ENCODE measurements around the gene RAB7A. TPM values are rescaled to one million over a fixed set of nuclear protein-coding genes. Genes with fewer than 3 reads are reported as not detected.
A peak's percentile ranks its signal among the peaks of the same experiment; 100 is the strongest.
"Not testable (repeated sequence)": the region's sequence is repeated elsewhere in the genome, so short reads cannot be mapped to it uniquely, and the experiment has no call there.

RAB7A gene
- total and polyA plus RNA-seq, 11 donors = 143 to 343 (median 253) TPM

GRCh38 chr3:128712848-128713247 lies 13.1 kb upstream of the RAB7A start:
- no peak for TF ChIP-seq CTCF (IDR thresholded peaks at IDR 0.05)
- TF ChIP-seq POLR2A (IDR thresholded peaks at IDR 0.05) = no peak
- no peak for DNase-seq
- Histone ChIP-seq H3K27me3 (no peaks in the 10 kb centered on the region), H3K27ac (no peak overlapping the region), H3K4me3 (no peak overlapping the region), H3K4me1 (peaks cover 0 to 8% (median 0%) of the 10 kb centered on the region in 12 donors), H3K9me3 (no peaks in the 10 kb centered on the region), H3K36me3 (no peaks in the 10 kb centered on the region)
- ATAC-seq = no peak
- intact Hi-C loops (cut with DNase I) = no loop called here
- 78 to 82% (median 79%) methylated on average over 4 of the region's 4 CpGs for WGBS, 4 donors

- Histone ChIP-seq H3K36me3 (no peaks in the 10 kb centered on the region), H3K27ac (no peak overlapping the region), H3K4me3 (no peak overlapping the region), H3K4me1 (peaks cover 0 to 13% (median 0%) of the 10 kb centered on the region in 12 donors), H3K9me3 (no peaks in the 10 kb centered on the region), H3K27me3 (no peaks in the 10 kb centered on the region)
- 78 to 92% (median 82%) methylated on average over 3 of the region's 3 CpGs for WGBS, 4 donors
- TF ChIP-seq POLR2A (IDR thresholded peaks at IDR 0.05) (no peak), CTCF (IDR thresholded peaks at IDR 0.05) (no peak)
- DNase-seq = peak in 1 of 5 donors; percentile 18
- intact Hi-C loops (cut with DNase I) = no loop called here
- ATAC-seq = peak in 3 of 4 donors; percentile 43 to 80 (median 68)
Observed at GRCh38 chr3:128714887-128715491, 11.0 kb upstream of the RAB7A start.

GRCh38 chr3:128718892-128719291 lies 7.1 kb upstream of the RAB7A start:
- H3K4me3 ChIP-seq; ATAC-seq; H3K27me3 ChIP-seq; H3K27ac ChIP-seq; intact Hi-C loops (cut with DNase I); H3K9me3 ChIP-seq; DNase-seq; H3K36me3 ChIP-seq: not testable (repeated sequence)
- peaks cover 0 to 13% (median 0%) of the 10 kb centered on the region in 12 donors for H3K4me1 ChIP-seq
- WGBS, 4 donors = 62 to 73% (median 65%) methylated on average over 7 of the region's 7 CpGs

- Histone ChIP-seq H3K27me3 (peaks cover 0 to 5% (median 0%) of the 10 kb centered on the region in 9 donors), H3K27ac (no peak overlapping the region), H3K9me3 (no peaks in the 10 kb centered on the region), H3K36me3 (no peaks in the 10 kb centered on the region), H3K4me1 (peaks cover 0 to 11% (median 0%) of the 10 kb centered on the region in 12 donors), H3K4me3 (no peak overlapping the region)
- DNase-seq (no peak), ATAC-seq (no peak)
- 34 to 49% (median 41%) methylated on average over 10 of the region's 10 CpGs for WGBS, 4 donors
- TF ChIP-seq CTCF (IDR thresholded peaks at IDR 0.05) = no peak
- intact Hi-C loops (cut with DNase I) = loop anchor here in 2 of 10 donors (10.0 kb wide), 2 partner anchors 46 to 64 kb away; no protein-coding TSS in a partner anchor
Observed at GRCh38 chr3:128720891-128721290, 5.1 kb upstream of the RAB7A start.

GRCh38 chr3:128723477-128723876 lies 2.5 kb upstream of the RAB7A start:
- 87 to 91% (median 90%) methylated on average over 6 of the region's 6 CpGs for WGBS, 4 donors
- H3K27me3 ChIP-seq = peaks cover 0 to 5% (median 0%) of the 10 kb centered on the region in 9 donors
- no peak for TF ChIP-seq CTCF (IDR thresholded peaks at IDR 0.05)
- TF ChIP-seq POLR2A (IDR thresholded peaks at IDR 0.05) = no peak
- no peak overlapping the region for H3K27ac ChIP-seq
- no peak for ATAC-seq
- intact Hi-C loops (cut with DNase I) = loop anchor here in 2 of 10 donors (10.0 kb wide), 2 partner anchors 49 to 61 kb away; no protein-coding TSS in a partner anchor
- H3K4me1 ChIP-seq = peaks cover 7 to 26% (median 15%) of the 10 kb centered on the region in 12 donors
- DNase-seq = no peak
- no peaks in the 10 kb centered on the region for H3K9me3 ChIP-seq
- H3K4me3 ChIP-seq = no peak overlapping the region
- H3K36me3 ChIP-seq = no peaks in the 10 kb centered on the region
